K562 (cell line): ENCODE data around the gene ZNF548.

Source experiments
- HDAC6 ChIP-seq: IDR thresholded peaks from 2 replicates; pipeline ENCODE4 v1.6.1; 2012; ENCODE audit warnings: low read depth, mild to moderate bottlenecking, control low read depth, inconsistent platforms, low read length, moderate library complexity
- LEF1 ChIP-seq: fragments of 450-650 bp; IDR thresholded peaks from 2 replicates; pipeline ENCODE4 v1.6.1; 2016; ENCODE audit warnings: mild to moderate bottlenecking
- ZBTB26 ChIP-seq: fragments of 450-650 bp; formaldehyde crosslinking; IDR thresholded peaks from 2 replicates; pipeline ENCODE4 v1.4.0; 2022; ENCODE audit warnings: missing genetic modification characterization
- TF ChIP-seq, protein P1 (sequence below): sonication (generic); formaldehyde crosslinking; IDR thresholded peaks from 2 replicates; pipeline ENCODE4 v1.5.0; 2020; ENCODE audit warnings: missing genetic modification reagents

DNA sequence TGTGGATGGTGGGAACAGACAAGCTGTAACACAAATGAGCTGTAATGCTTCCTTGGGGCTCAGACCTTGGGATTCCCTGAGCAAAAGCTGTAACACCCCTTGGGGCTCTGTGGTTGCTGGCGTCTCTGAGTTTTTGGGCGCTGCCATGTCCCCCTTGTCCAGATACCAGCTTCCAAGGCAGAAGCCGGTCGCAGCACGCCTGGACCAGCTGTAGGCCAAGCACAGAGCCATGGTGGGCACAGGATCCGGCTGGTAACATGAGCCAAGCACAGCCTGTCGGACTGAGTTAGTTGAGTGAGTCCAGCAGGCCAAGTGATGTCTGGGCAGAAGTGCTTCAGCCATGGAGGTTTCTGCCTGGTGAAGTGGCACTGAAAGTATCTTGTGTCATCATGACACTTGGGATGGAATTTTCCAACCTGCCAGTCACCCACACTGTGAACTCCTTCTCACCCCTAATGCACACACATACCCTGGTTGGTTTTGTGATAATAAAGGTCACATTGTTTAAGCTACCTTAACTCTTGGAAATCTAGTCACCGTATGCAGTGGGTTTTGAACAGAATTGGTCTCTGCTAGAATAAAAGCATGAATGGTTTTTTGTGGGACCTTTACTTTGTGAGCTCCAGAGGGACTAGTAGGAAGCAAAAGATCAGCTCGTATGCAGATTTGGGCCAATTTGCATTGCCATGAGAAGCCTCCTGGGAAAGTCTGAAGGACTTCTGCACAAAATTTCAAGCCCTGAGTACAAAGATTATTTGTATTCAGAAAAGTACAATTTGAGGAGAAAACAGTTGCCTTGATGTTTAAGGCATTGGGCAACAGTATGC, 14.3 kb downstream of the ZNF548 start:
- TF ChIP-seq ZBTB26 (no peak), HDAC6 (no peak), LEF1 (no peak)
- TF ChIP-seq, protein P1, sequence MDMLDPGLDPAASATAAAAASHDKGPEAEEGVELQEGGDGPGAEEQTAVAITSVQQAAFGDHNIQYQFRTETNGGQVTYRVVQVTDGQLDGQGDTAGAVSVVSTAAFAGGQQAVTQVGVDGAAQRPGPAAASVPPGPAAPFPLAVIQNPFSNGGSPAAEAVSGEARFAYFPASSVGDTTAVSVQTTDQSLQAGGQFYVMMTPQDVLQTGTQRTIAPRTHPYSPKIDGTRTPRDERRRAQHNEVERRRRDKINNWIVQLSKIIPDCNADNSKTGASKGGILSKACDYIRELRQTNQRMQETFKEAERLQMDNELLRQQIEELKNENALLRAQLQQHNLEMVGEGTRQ: no peak
